NT2/D1 (cell line): ENCODE results near the gene TRIM49D1.
"Not testable (repeated sequence)": the region's sequence is repeated elsewhere in the genome, so short reads cannot be mapped to it uniquely, and the experiment has no call there.

Source experiments
- DNase-seq: peaks from one replicate; pipeline ENCODE4 v3.0.0-alpha.2; 2011; ENCODE audit warnings: low read depth, low spot score
- H3K27me3 ChIP-seq: 2 replicates; pipeline ENCODE4 v1.6.0; 2011; ENCODE audit warnings: mild to moderate bottlenecking; ENCODE audit not compliant: insufficient read length, insufficient read depth
- H3K36me3 ChIP-seq: 2 replicates; pipeline ENCODE4 v1.6.1; 2011; ENCODE audit warnings: mild to moderate bottlenecking, low read length, mixed read lengths; ENCODE audit not compliant: insufficient read depth, insufficient read length
- H3K4me1 ChIP-seq: 2 replicates; pipeline ENCODE4 v1.5.1; 2011; ENCODE audit not compliant: insufficient read depth, insufficient read length
- H3K4me3 ChIP-seq: 2 replicates; pipeline ENCODE4 v1.5.1; 2011; ENCODE audit warnings: low read depth; ENCODE audit not compliant: insufficient read length
- H3K9ac ChIP-seq: 2 replicates; pipeline ENCODE4 v1.6.0; 2011; ENCODE audit warnings: low read depth; ENCODE audit not compliant: insufficient read length
- H3K9me3 ChIP-seq: 2 replicates; pipeline ENCODE4 v1.5.1; 2011; ENCODE audit warnings: mild to moderate bottlenecking, low read length; ENCODE audit not compliant: insufficient read depth
- SUZ12 ChIP-seq: IDR thresholded peaks from 2 replicates; pipeline ENCODE4 v1.6.1; 2011; ENCODE audit not compliant: insufficient read length, insufficient read depth; ENCODE audit errors: extremely low read depth
- YY1 ChIP-seq: IDR thresholded peaks from 2 replicates; pipeline ENCODE4 v1.6.1; 2011; ENCODE audit not compliant: insufficient read length, insufficient read depth
- ZNF274 ChIP-seq: IDR thresholded peaks from 2 replicates; pipeline ENCODE4 v1.6.1; 2011; ENCODE audit warnings: mild to moderate bottlenecking, low read depth, low read length

The TRIM49D1 gene, protein sequence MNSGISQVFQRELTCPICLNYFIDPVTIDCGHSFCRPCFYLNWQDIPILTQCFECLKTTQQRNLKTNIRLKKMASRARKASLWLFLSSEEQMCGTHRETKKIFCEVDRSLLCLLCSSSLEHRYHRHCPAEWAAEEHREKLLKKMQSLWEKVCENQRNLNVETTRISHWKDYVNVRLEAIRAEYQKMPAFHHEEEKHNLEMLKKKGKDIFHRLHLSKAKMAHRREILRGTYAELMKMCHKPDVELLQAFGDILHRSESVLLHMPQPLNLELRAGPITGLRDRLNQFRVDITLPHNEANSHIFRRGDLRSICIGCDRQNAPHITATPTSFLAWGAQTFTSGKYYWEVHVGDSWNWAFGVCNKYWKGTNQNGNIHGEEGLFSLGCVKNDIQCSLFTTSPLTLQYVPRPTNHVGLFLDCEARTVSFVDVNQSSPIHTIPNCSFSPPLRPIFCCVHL

GRCh38 chr11:89922195-89922660, at the start of gene TRIM49D1:
Gene TRIM49D1, minus strand, starts transcription at chr11:89922245. Its CDS starts 4,535 bp downstream, at chr11:89917710.
- Histone ChIP-seq H3K36me3 (no peaks in the 10 kb centered on the region), H3K27me3 (no peaks in the 10 kb centered on the region), H3K4me3 (no peak within 1 kb of the TSS), H3K9ac (no peak within 1 kb of the TSS), H3K9me3 (no peaks in the 10 kb centered on the region), H3K4me1 (no peaks in the 10 kb centered on the region)
- no peak for DNase-seq
- TF ChIP-seq SUZ12 (no peak), YY1 (no peak), ZNF274 (no peak)

GRCh38 chr11:89965737-89966136, 43.7 kb upstream of the TRIM49D1 start, which contains the start of gene TRIM64:
Gene TRIM64, plus strand, starts transcription at chr11:89966037. Its CDS starts 2,467 bp downstream, at chr11:89968504.
- H3K9me3 ChIP-seq, H3K9ac ChIP-seq, H3K36me3 ChIP-seq, H3K27me3 ChIP-seq, H3K4me1 ChIP-seq, H3K4me3 ChIP-seq, DNase-seq: not testable (repeated sequence)

- H3K4me3 ChIP-seq, H3K9me3 ChIP-seq, H3K36me3 ChIP-seq, H3K9ac ChIP-seq, H3K27me3 ChIP-seq, H3K4me1 ChIP-seq, DNase-seq: not testable (repeated sequence)
Measured at GRCh38 chr11:89960833-89961232, 38.8 kb upstream of the TRIM49D1 start.

DNA sequence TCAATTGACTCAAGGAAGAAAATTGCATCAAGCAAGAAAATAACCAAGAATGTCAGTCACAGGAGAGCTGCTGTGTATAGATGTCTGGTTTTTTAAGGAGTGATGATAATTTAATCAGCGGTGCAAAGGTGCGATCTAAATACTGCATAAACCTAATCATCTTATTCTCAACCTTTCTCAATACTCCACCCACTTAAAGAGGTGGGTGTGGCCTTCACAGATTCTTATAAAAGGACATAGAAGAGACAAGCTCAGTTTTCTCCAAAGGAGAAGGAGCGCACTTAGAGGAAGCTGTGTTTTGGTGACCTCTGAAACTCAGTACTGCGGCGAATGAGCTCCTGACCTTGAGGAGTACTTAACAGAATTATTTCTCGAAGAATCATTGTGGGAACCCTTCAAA, 1.7 kb upstream of the TRIM49D1 start, which contains the start of gene TRIM49D2:
Gene TRIM49D2 (plus strand): TSS at position 301 of the 400 bp plus-strand sequence. CDS start 2,698 bp downstream, outside the sequence.
- H3K36me3 ChIP-seq, H3K9me3 ChIP-seq, H3K27me3 ChIP-seq, DNase-seq, H3K9ac ChIP-seq, H3K4me3 ChIP-seq, H3K4me1 ChIP-seq: not testable (repeated sequence)

DNA sequence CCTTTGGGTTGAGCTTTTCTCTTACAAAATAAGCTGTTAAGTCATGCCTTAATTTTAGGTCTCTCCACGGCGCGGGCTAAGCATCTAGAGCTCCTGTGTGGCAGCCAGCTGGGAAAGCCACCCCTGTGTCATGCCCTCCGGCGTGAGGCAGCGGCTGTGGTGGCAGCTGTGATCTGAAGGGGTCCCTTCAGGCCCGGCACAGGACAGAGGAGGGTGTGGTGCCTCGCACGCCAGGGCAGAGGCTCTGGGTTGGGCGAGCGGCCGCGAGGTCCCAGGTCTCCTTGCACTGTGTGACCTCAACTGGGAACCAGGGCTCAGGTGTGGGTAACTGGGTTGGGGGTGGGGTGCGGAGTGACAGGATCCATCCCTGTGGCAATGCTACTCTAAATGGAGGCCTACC, 21.2 kb downstream of the TRIM49D1 start:
- H3K36me3 ChIP-seq, H3K4me3 ChIP-seq, H3K9me3 ChIP-seq, H3K27me3 ChIP-seq, H3K4me1 ChIP-seq, H3K9ac ChIP-seq, DNase-seq: not testable (repeated sequence)

GRCh38 chr11:89893245-89893644, 28.8 kb downstream of the TRIM49D1 start:
- not testable (repeated sequence) for H3K27me3 ChIP-seq, H3K4me3 ChIP-seq, DNase-seq, H3K9me3 ChIP-seq, H3K36me3 ChIP-seq, H3K9ac ChIP-seq, H3K4me1 ChIP-seq

DNA sequence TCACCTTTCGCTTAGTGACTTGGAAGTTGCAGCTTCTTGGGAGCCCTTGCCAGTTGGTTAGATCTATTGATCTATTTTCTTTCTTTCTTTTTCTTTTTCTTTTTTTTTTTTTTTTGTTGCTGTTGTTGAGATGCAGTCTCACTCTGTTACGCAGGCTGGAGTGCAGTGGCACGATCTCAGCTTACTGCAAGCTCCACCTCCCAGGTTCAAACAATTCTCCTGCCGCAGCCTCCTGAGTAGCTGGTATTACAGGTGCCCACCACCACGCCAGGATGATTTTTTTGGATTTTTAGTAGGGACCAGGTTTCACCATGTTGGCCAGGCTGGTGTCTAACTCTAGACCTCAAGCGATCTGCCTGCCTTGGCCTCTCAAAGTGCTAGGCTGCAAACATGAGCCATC, 44.5 kb downstream of the TRIM49D1 start:
- H3K4me1 ChIP-seq, H3K9me3 ChIP-seq, H3K27me3 ChIP-seq, DNase-seq, H3K9ac ChIP-seq, H3K4me3 ChIP-seq, H3K36me3 ChIP-seq: not testable (repeated sequence)

DNA sequence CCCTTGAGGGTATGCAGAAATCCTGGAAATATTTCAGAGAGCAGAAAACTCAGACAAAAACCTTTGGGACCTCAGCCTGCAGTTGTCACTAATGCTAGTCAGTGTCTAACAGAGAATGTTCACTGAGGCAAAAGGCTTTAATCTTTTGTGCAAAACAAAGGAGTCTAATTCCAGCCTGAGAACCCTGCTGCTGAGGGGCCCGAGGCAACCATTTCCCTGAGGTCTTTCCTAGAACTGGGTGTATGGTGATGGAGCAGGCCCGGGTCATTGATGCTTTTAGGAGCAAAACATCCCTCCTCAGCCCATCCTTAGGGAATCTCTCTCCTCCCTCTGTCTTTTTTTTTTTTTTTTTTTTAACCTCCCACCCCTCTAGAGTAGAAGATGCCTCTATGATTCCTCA, 49.5 kb downstream of the TRIM49D1 start:
- H3K36me3 ChIP-seq, H3K4me3 ChIP-seq, H3K27me3 ChIP-seq, H3K4me1 ChIP-seq, H3K9me3 ChIP-seq, H3K9ac ChIP-seq, DNase-seq: not testable (repeated sequence)

- DNase-seq, H3K4me1 ChIP-seq, H3K4me3 ChIP-seq: not testable (repeated sequence)
Measured at GRCh38 chr11:89865223-89865622, 56.8 kb downstream of the TRIM49D1 start.

DNA sequence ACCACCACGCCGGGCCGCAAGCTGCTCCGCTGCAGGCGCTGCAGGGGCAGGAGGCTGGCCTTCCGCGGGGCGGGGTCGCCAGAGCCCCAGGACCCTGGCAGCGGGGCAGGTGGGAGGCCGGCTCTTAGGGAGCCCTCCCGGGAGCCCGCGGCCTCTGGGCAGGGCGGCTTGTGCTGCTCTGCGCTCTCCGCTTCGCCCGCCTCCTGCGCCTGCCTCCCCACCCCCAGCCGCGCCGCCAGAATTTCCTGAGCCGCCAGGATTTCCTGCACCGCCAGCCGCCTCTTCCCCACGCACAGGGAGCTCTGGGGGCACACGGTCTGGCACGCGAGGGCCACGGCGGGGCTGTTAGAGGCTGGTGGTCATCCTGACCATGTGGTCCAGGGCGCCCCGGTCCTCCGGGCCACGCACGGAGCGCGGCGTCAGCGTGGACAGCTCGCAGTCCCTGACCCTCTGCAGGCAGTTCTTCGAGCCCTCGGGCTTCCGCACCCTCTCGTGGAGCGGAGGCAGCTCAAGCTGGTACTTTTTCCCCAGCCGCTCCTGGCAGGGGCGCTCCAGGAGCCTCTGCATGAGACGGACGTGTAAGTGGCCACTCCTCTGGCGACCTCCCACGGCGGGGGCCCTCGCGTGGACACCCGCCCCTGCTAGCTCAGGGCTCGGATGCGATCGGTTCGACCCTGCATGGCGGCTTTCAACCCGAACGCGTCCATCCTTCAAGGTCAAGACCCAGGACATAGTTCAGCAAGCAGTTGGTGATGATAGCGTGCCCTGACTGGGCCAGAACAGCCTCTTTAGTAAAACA, 57.9 kb downstream of the TRIM49D1 start:
- DNase-seq = not testable (repeated sequence)

More at GRCh38 chr11:89865223-89865622, 56.8 kb downstream of the TRIM49D1 start:
- not testable (repeated sequence) for H3K36me3 ChIP-seq, H3K9ac ChIP-seq, H3K27me3 ChIP-seq, H3K9me3 ChIP-seq

More for the DNA sequence above, 57.9 kb downstream of the TRIM49D1 start:
- not testable (repeated sequence) for H3K4me1 ChIP-seq, H3K27me3 ChIP-seq, H3K36me3 ChIP-seq, H3K4me3 ChIP-seq, H3K9me3 ChIP-seq, H3K9ac ChIP-seq
